Stimulated activated CD4-positive, alpha-beta T cell treated with anti-CD3 and anti-CD28 coated beads, Interleukin-4, amount 100 ng/mL, for 4 hours (primary cell): ENCODE results near the gene NHSL2.
"Not testable (repeated sequence)": the region's sequence is repeated elsewhere in the genome, so short reads cannot be mapped to it uniquely, and the experiment has no call there.

Experiments
- DNase-seq, 2 experiments: peaks; one replicate each; pipeline ENCODE4 v3.0.0-alpha.2; 2020

The NHSL2 gene

DNA sequence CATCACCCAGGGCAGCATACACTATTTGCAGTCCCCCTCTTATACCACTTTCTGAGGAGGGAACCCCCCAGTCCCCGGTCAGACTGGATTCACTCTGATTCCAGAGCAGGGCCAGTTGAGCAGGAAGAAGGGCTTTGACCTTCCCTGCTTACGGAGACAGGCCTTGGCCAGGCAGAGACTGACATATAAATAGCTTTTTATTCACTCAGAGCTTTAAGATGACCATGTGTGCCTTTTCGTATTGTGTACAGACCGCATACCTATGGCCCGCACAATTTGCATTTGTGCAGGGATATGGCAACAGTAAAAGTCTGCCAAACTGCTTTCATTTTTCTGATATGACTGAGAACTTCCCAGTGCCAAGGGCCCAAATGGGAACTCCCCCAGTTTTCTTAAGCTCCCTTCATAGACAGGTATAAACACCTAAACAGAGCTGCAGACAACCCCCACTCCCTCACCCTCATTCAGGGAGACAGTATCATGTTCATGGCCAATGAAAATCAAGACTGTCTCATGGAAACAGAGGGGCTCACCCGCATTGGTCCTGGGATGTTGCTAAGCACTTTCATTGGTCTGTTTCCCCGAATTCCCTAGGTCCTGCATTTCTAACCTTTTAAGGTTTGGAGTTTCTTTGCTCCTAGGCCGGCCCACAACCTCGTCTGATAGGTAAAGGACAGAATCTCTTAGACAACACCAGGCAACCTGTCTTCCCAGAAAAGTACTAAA is 135.1 kb downstream of the NHSL2 start:
- DNase-seq = no peak

DNA sequence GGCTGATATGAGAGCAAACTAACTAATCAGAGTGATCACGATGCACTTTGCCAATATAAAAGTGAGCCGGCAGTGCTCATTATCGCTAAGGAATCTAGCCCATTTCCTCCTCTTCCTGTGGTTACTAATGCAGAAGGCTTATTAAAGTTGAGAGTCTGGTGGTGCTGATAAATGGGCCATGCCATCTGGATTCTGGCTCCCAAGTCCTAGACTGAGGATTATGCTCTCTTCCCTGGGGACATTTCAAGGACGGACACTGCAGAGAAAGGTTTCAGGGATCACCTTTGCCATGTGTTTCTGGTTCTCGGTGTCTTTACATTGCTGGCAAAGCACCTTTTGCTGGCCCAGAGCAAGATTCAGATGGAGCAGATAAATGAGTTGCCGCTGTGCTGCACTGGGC is 135.8 kb downstream of the NHSL2 start:
- no peak for DNase-seq

DNA sequence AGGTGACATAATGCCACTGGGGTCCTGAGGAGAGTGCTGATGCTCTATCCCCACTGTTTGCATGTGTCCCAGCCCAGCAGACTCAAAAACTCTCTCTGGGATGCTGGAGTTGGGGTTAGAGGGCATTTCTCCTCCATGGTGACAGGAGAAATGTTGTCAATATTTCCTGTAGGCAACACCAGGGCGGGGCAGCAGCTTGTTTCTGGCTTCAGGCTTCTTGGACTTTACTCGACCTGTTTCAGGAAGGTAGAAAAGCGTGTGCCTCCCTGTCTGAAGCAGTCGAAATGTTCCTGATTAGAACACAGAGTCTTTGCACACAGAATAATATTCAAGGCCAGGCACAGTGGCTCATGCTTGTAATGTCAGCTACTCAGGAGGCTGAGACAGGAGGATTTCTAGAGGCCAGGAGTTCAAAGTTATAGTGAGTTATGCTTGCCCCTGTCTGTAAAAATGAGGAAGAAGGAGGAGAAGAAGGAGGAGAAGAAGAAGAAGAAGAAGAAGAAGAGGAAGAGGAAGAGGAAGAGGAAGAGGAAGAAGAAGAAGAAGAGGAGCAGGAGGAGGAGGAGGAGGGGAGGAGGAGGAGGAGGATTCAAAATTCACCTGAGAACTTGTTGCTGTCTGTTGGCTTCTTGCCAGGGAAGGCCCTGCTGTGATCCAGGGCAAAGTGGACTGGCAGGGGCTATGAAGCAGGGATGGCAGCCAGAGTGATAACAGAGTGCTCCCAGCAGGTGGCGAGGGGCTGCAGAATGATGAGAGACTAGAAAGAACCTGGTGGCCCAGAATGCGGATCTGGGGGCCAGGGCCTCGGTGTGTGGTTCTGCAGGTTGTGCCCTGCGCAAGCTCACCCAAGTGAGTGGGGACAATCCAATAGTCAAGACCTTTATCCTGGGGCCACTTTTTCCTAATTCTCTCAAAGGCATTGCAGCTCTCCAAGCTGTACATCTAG is 138.1 kb downstream of the NHSL2 start:
- DNase-seq = no peak

DNA sequence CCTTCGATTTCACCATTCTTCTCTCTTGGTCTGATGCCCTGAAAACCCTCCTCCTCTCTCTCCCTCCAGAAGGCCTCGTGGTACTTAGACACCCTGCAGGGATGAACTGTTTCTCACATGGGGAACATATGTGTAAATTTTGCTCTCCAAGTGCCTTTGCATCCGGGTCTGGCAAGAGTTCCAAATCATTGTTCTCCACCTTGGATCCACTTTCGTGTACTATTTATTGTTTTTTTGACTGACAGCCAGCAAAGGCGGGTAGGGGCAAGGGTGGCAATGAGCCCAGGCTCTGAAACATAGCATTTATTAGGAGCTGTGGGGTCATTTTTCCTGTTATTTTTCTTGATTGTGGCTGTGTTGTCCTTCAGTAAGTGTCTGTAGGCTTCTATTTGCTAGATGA is 139.4 kb downstream of the NHSL2 start:
- DNase-seq = no peak

DNA sequence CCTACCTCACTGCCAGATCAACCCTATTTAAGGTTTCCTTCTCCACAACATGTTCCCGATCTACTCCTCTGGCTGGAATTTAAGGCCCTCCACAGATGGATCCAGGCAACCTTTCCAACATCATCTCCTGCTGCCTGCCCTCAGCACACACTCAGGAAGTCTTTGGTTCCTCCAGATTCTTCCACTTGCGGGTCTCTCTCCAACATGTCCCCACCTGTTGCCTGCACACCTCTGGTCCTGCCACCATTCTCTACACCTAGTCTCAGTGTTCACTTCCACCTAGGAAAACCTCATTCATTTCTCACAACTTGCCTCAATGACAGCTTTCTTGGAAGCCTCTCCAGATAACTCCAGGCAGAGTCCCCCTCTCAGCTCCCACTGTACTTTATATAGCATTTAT is 140.9 kb downstream of the NHSL2 start:
- no peak for DNase-seq

DNA sequence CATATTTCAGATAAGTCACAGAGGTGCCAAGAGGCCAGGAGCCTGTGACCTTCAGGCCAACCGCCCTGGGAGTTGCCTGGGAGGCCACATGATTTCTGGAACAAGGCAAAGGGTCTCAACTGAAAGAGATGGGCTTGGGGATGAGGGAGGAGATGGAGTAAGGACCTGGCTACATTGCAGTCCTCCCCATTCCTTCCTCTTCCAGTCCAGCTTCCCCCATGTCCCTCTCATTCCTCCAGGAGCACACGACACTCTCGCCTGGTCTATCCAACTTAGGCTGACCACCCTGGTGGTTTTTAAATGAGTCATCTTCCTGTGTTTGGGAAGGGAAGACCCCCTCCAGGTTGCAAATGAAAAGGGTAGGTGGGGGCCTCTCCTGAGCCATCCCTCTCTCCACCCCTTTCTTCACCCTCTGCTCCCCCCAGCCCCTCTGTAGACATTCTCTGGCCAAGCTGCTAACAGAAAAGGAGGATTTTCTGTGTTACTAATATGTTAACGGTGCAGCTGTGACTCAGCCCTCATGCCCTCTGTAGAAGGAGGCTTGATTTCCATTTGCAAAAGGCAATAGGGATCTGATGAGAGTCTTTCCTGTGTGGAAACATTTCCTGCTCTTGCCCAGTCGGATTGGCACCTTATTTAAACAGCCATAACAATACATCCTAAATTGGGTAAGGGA is 141.9 kb downstream of the NHSL2 start:
- DNase-seq = no peak

DNA sequence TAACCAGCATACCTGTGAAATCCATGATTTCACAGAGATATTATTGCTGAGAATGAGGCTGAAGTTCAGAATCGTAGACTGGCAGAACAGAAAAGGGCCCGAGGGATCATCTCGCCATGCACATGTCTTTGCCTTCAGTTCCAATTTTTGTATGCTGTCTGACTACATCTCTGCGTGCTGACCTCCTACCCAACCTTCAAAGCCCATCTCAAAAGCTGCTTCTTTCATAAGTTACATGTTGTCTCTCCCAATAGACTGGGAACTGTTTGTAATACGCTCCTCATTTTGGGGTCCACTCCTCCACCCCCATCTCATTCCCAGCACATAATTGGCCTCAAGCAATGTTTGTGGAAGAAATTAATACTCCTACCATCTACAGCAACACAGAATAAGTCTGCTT is 142.9 kb downstream of the NHSL2 start:
- no peak for DNase-seq

DNA sequence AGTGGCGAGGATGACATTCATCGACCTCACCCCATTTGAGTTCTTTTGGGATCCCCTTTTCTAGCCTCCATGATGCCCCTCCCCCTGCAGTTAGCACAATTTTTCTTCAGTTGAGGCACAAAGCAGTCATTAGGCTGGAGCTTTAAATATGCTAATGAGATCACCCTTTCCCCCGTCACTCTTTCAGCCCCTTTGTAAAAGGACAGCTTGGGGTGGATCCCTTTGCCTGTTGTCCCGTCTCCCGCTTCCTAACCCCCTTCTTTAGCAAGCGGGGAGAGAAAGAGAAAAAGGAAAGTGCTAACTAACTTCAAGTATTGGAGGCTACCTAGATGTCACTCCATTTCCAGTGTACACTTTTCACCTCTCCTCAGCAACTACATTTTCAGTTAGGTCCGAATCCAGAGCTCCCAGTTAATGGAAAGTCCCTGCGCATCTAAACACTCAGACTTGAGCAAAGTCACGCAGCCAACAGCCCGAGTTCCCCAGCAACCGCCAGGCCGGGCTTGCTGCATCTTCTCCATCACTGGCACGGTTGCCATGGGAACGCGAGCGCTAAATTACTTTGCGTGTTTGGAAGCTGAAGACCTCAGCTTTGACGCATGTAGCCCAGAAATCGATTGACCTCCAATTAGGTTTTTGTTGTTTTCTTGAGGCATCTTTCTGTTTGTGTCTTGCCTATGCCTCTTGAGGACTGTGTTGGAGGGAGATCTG is 144.3 kb downstream of the NHSL2 start:
- DNase-seq = no peak

DNA sequence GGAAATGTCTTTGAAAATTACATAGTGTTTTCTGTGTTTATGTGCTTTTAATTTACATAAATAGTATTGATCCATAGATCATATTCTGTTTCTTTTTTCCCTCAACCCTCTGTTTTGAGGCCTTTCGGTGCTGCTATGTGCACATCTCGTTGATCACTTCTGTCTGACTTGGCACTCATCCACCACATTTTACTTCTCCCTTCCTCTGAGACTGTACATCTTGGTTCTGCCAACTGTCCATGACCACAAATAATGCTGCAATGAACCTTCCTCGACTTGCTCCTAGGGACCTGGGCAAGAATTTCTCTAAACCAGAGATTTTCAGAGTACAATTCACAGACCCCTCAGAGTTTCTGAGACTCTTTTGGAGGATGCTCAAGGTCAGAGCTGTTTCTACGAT is 146.7 kb downstream of the NHSL2 start:
- DNase-seq = no peak

DNA sequence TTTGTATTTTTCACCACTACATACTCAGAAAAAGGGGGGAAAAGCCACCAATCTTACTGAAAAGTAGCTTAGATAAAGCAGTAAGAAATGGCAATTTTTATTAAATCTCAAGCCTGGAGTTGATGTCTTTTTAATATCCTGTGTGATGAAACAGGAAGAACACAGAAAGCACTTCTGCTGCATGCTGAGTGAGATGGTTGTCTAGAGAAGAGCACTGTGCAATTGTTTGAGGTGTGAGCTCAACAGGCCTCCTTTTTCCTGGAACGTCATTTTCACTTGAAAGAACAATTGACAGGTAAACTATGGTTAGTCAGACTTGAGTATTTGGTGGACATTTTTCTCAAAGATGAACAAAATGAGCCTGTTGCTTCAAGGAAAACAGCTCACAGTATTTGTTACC is 147.2 kb downstream of the NHSL2 start:
- no peak for DNase-seq

DNA sequence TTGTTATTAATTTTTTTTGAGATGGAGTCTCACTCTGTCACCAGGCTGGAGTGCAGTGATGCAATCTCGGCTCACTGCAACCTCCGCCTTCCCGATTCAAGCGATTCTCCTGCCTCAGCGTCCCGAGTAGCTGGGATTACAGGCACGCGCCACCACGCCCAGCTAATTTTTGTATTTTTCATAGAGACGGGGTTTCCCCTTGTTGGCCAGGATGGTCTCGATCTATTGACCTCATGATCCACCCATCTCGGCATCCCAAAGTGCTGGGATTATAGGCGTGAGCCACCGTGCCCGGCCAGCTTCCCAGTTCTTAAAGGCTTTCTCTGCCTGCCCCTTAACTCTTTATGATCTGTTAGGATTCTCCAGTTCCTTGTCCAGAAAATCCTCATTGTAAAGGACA is 147.7 kb downstream of the NHSL2 start:
- DNase-seq = not testable (repeated sequence)

DNA sequence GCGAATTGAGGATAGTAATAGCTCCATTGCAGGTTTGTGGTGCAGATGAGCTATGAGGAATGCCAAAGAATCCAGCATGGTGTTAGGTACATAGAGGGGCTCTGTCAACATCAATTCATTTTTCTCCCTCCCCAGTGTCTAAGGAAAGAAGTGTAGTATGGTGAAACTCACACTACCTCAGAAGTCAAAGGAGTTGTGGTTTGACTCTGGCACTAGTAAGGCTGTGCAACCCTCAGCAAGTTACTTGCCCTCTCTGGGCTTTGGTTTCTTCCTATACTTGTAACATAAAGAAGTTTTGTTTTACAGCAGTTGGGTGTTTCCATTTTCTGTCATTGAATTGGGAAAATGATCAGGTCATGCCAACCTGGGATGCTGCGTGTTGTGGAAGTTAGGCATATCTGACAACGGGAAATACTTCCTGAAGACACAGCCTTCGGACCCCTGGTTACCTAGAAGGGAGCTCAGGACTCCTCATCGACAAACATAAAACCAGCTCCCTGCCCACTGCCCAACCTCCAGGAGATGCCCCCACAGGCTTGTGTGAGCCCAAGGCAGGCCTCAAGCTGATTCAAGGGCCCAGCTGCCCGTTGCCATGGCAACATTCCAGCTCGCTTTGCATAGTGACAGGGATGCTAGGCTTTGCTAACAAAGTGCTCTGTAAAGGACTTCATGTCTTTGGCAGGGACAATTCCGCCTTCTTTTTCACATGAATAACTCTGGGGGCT is 149.7 kb downstream of the NHSL2 start:
- no peak for DNase-seq

DNA sequence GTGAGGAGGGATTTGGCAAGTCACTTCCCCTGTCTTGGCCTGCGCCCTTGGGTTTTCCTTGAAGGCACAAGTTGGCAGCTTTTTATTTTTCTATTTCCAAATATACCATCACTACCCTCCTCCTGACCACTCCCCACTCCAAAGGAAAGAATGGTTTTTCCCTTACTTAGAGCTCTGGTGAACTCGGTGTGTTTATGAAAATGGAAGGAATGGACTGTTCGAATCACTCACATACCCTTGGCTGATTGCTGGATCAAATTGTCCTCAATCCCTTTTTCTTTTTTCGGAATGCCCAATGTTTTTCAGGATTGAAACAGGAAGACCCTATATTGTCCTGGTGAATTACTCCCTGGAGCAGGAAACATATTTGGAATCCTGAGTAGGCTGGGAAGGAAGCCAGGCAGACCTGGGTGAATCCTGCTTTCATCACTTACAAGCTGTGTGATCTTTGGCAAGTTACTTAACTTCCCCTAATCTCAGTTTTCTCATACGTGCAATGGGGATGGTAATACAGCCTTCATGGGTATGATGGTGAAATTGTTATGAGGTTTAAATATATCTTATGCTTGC is 150.4 kb downstream of the NHSL2 start:
- no peak for DNase-seq

DNA sequence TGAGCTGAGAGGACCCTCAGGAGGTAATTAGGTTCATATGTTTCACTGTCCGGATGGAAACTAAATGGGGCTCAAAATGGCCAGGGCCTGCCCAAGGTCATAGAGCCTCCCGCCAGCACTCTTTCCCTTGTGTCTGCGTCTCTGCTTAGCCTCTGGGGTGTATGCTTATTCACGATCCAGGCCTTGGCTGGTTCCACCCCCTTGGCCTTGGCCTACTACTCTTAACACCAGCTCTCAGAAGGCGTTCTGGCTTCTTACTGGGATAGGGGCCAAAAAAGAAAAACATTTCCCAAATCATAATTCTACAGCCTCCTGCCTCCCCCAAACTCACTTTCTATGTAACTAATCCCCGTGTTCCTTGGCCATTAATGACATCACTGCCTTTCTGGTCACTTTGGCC is 152.3 kb downstream of the NHSL2 start:
- DNase-seq = no peak

DNA sequence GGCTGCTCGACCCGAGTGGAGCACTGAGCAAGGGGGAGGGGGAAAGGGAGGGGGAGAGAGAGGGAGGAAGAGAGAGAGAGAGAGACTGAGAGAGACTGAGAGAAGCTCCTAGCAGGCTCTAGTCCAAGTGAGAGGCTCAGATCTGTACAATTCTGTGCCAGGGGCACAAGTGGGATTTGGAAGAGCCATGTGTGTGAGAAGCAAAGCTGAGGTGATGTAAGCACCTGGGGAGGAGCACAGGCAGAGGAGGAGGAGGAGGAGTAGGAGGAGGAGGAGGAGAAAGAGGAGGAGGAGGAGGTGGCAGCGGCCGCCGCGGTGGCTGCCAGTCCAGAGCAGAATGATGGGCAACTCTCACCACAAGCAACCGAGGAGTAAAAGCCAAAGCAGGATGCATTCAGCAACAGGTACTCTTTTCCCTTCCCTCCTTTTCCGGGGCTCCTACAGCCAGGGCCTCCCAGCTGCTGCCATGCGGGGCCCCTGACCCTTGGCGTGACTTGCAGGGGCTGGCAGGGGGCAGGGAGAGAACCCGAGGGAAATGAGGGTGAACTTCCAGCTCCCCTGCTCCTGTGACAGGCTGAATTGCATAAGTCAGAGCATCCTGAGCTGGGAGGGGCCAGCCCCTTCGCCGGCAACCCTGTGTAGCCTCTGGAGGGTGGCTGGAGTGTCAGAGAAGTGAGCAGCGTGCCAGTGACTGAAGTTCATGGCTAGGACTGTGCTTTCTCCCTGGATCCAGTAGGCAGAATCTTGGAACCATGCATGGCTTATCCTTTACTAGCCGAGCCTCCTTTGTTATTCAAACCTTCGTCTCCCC is 158.9 kb downstream of the NHSL2 start:
- no peak for DNase-seq

DNA sequence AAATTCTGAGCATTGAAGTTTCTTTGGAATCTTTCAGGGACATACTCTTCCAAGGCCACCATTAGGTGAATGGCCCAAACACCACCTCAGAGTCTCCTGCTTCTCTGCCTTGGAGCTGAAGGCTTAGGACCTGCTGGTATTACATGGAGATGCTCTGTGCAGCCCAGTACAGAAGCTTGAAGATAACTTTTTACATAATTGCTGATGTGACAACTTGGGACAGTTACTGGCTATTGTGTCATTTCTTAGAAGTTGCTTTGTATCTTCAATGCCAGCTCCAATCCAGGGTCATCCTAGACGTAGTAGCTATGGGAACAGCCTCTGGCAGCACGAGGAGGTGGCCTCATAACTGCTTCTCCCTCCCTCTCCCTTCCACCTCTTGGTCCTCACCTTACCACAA is 160.6 kb downstream of the NHSL2 start:
- DNase-seq = no peak

DNA sequence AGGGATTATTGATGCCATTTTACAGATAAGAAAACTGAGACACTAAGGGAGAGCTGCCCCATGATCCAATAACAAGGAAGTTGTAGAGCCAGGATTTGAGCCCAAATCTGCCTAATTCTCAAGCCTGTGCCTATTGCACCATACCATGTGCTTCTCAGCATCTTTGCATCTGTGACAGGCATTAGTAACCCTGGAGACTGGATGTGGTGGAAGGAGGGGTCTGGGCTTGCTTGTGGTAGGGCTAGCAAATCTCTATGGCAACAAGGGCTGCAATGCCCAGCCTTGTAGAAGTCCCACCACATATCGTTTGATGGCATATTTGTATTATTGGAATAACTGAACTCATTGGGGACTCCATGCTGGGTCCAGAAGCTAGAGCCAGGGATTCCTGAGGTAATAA is 163.0 kb downstream of the NHSL2 start:
- DNase-seq = no peak

DNA sequence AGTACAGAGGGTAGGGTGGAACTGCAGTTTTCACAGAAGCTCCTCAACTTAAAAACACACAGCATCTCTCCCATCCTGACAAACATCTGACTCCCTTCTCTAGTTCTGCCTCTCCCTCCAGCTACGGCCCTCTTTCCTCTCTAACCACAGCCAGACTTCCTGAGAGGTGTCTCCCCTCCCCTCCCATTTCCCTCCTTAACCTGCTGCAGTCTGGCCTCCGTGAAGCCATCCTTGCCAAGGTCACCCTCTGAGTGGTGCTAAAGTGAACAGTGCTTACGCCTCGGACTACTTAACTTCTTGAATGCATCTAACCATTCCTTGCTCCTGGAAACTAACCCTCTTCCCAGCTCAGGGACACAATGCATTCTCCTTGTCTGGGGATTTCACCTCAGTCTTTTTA is 167.8 kb downstream of the NHSL2 start:
- no peak for DNase-seq

DNA sequence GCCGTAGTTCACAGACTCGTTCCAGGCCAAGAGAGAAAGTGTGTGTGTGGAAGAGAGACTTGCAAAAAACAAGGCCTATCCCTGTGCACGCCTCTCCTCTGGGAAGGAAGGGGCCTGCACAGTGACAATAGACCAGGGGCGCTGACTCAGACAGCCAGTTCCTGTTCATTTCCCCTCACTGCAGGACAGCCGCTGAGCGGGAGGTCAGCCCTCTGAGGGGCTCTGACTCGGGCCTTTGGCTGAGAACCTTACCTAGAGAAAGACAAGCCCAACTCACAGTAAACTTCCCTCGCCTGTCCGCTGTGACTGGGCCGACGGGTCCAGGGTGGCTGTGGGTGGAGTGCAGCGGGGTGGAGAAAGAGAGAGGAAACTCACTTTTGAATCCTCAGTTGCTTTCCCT is 169.0 kb downstream of the NHSL2 start:
- DNase-seq = no peak

DNA sequence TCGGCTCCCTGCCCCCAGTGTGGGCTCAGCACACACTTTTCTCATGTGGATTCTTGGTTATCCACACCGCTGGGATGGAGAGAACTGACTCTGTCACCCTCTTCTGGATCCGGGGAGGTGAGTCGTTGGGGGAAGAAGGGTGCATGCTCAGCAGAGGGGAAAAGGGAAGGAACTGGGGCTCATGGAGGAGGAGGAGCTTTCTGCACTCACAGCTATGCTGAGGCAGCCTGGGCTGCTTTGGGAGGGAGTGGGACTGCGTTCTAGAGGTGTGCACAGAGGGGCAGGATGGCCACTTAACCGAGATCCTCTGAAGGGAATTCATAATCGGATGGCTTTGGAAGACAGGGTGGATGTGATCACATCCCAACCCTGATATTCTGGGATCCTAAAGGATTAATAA is 169.5 kb downstream of the NHSL2 start:
- DNase-seq = no peak

DNA sequence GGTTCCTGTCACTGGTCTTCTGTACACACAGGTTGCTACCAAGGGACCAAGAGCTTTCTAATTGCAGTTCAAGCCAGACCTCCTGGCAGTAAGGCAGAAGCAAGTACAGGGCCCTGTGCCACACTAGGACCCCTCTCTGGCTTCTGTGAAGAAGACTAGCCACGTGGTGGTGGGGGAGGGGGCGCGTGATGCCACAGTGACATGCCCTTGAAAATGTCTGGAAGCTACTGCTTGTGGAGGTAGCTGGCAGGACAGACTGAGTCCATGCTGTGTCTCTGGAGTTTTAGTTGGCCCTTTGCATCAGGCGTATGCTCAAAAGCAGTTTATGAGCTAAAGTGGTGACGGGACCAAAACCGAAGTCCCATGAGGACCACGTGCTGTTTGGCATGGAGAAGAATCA is 170.2 kb downstream of the NHSL2 start:
- DNase-seq = no peak
